HL-60 (cell line): ENCODE measurements around the gene RPRML.
A peak's percentile ranks its signal among the peaks of the same experiment; 100 is the strongest.

ENCODE experiments used
- DNase-seq, 2 experiments: peaks; one replicate each; pipeline ENCODE4 v3.0.0-alpha.2; 2010 to 2020; ENCODE audit warnings: low read depth in 1 of 2, low spot score in 1 of 2
- H3K27ac ChIP-seq: fragments of 250-450 bp; sonication (Bioruptor Pico); replicated peaks from 2 replicates; pipeline ENCODE4 v1.5.1; 2020; ENCODE audit warnings: mild to moderate bottlenecking, moderate library complexity
- H3K27me3 ChIP-seq: fragments of 250-450 bp; sonication (Bioruptor Pico); 2 replicates; pipeline ENCODE4 v1.5.1; 2021; ENCODE audit warnings: mild to moderate bottlenecking, moderate library complexity; ENCODE audit not compliant: insufficient read depth, poor library complexity, severe bottlenecking
- H3K4me3 ChIP-seq: replicated peaks from 2 replicates; pipeline ENCODE4 v1.5.1; 2011; ENCODE audit warnings: mild to moderate bottlenecking, control low read depth, low read length; ENCODE audit not compliant: insufficient read depth
- CTCF ChIP-seq: IDR thresholded peaks from one replicate; pipeline ENCODE4 v1.5.1; 2011; ENCODE audit warnings: low read length, control low read depth, inconsistent platforms; ENCODE audit not compliant: insufficient read depth
- GABPA ChIP-seq: IDR thresholded peaks from 2 replicates; pipeline ENCODE4 v1.6.1; 2012; ENCODE audit warnings: low read depth
- POLR2AphosphoS5 ChIP-seq: IDR thresholded peaks from 2 replicates; pipeline ENCODE4 v1.6.1; 2012; ENCODE audit warnings: low read depth
- REST ChIP-seq: IDR thresholded peaks from 2 replicates; pipeline ENCODE4 v1.6.1; 2012; ENCODE audit warnings: low read depth; ENCODE audit not compliant: insufficient replicate concordance
- SPI1 ChIP-seq: IDR thresholded peaks from 2 replicates; pipeline ENCODE4 v1.6.1; 2012; ENCODE audit warnings: low read depth, mild to moderate bottlenecking, borderline replicate concordance

RPRML gene

GRCh38 chr17:46977348-46977747 is 1.7 kb downstream of the RPRML start:
- Histone ChIP-seq H3K27me3 (peaks cover 53% of the 10 kb centered on the region), H3K4me3 (no peak overlapping the region), H3K27ac (no peak overlapping the region)
- TF ChIP-seq REST (no peak), SPI1 (0 out of 2 replicates have a peak, but pooled peaks have one; percentile 3)
- DNase-seq, result peak in 1 of 2 experiments; percentile 38

- Histone ChIP-seq H3K4me3 (no peak overlapping the region), H3K27me3 (peaks cover 52% of the 10 kb centered on the region), H3K27ac (no peak overlapping the region)
- no peak for DNase-seq
- no peak for TF ChIP-seq GABPA
- no peak for TF ChIP-seq POLR2AphosphoS5
- no peak for TF ChIP-seq SPI1
- TF ChIP-seq REST, result no peak
Measured at GRCh38 chr17:46976626-46977270, 2.3 kb downstream of the RPRML start.

- DNase-seq, result no peak
- no peak overlapping the region for H3K4me3 ChIP-seq
- TF ChIP-seq POLR2AphosphoS5 (no peak), SPI1 (no peak), CTCF (no peak), GABPA (no peak), REST (no peak)
- no peak overlapping the region for H3K27ac ChIP-seq
- peaks cover 45% of the 10 kb centered on the region for H3K27me3 ChIP-seq
Measured at GRCh38 chr17:46975287-46975686, 3.8 kb downstream of the RPRML start.

GRCh38 chr17:46974086-46974485 is 5.0 kb downstream of the RPRML start:
- Histone ChIP-seq H3K27ac (no peak overlapping the region), H3K4me3 (no peak overlapping the region), H3K27me3 (peaks cover 39% of the 10 kb centered on the region)
- TF ChIP-seq REST (no peak), POLR2AphosphoS5 (no peak), CTCF (no peak), SPI1 (no peak)
- no peak for DNase-seq
